IPS-18a (cell line): ENCODE results near the gene TFDP2.
"Not testable (repeated sequence)": the region's sequence is repeated elsewhere in the genome, so short reads cannot be mapped to it uniquely, and the experiment has no call there.

Experiments used
- H3K27ac ChIP-seq: one replicate; pipeline ENCODE4 v1.5.1; 2013; ENCODE audit warnings: low read length
- H3K27me3 ChIP-seq: one replicate; pipeline ENCODE4 v1.6.1; 2013; ENCODE audit warnings: mild to moderate bottlenecking, low read length; ENCODE audit not compliant: control insufficient read depth, insufficient read depth
- H3K36me3 ChIP-seq: one replicate; pipeline ENCODE4 v1.6.1; 2013; ENCODE audit warnings: low read depth, low read length; ENCODE audit not compliant: control insufficient read depth
- H3K4me1 ChIP-seq: one replicate; pipeline ENCODE4 v1.6.1; 2013; ENCODE audit warnings: low read depth, low read length; ENCODE audit not compliant: control insufficient read depth
- H3K4me3 ChIP-seq: one replicate; pipeline ENCODE4 v1.5.1; 2013; ENCODE audit warnings: low read length
- H3K9ac ChIP-seq: one replicate; pipeline ENCODE4 v1.6.1; 2013; ENCODE audit warnings: mild to moderate bottlenecking, low read length, moderate library complexity
- H3K9me3 ChIP-seq: one replicate; pipeline ENCODE4 v1.6.1; 2013; ENCODE audit warnings: low read depth, low read length; ENCODE audit not compliant: control insufficient read depth

TFDP2 gene

DNA sequence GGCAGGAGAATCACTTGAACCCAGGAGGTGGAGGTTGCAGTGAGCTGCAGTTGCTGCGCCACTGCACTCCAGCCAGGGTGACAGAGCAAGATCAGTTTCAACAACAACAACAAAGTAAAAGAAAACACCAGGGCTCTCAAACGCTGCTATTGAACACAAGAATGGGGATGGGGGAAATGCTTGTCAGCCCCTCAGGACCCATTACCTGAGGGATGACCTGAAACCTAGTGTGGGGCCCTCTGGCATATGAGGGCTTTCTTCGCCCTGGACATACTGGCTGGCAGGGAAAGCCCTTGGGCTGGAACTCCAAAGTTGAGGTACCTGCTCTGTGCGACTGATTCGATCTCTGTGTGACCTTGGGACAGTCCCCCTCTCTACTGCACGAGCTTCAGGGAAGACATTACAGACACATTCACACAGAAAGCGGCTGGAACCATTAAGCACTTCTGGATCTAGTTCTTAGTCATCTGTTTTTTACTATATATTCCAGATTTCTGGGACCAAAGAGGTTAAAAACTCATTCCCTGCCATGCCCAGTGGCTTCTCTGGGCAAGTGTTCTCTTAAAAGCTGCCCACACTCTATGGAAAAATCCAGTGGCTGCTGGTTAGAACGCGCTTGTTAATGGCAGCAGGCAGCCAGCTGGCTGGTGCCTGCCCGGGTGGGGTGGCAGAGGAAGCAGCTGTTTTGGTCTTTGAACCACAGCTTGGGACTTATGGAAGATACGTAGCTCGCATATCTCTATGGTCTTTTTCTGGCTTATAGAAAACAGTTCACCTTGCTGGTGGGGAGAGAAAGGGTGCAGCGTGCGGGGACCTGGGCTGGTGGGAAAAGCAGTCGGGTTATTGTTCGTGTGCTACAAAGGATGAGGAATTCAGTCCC, 215.7 kb downstream of the TFDP2 start:
- H3K27ac ChIP-seq: no peak overlapping the region
- no peaks in the 10 kb centered on the region for H3K27me3 ChIP-seq
- no peak overlapping the region for H3K9ac ChIP-seq
- no peaks in the 10 kb centered on the region for H3K9me3 ChIP-seq
- H3K4me3 ChIP-seq: no peak overlapping the region
- H3K36me3 ChIP-seq: no peaks in the 10 kb centered on the region
- no peaks in the 10 kb centered on the region for H3K4me1 ChIP-seq

DNA sequence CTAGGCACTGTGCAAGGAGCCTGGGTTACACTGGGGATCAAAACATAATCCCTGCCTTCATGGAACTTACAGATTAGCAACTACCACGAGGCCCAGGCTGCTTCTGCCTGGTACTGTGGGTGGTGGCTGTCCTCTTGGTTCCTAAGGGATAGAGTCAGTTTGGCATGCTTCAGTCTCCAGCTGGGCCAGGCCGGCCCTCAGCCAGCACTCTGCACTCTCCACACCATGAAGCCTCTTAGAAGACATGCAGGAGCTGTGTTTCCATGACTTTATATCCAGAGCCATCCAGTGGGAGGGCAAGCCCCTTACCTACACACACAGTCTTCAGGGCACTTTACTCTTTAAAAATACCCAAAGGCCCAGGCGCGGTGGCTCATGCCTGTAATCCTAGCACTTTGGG, 218.5 kb downstream of the TFDP2 start:
- H3K27me3 ChIP-seq: no peaks in the 10 kb centered on the region
- H3K36me3 ChIP-seq: peaks cover 14% of the 10 kb centered on the region
- H3K9me3 ChIP-seq: no peaks in the 10 kb centered on the region
- H3K4me3 ChIP-seq: no peak overlapping the region
- H3K4me1 ChIP-seq: no peaks in the 10 kb centered on the region
- H3K9ac ChIP-seq: no peak overlapping the region
- H3K27ac ChIP-seq: no peak overlapping the region

DNA sequence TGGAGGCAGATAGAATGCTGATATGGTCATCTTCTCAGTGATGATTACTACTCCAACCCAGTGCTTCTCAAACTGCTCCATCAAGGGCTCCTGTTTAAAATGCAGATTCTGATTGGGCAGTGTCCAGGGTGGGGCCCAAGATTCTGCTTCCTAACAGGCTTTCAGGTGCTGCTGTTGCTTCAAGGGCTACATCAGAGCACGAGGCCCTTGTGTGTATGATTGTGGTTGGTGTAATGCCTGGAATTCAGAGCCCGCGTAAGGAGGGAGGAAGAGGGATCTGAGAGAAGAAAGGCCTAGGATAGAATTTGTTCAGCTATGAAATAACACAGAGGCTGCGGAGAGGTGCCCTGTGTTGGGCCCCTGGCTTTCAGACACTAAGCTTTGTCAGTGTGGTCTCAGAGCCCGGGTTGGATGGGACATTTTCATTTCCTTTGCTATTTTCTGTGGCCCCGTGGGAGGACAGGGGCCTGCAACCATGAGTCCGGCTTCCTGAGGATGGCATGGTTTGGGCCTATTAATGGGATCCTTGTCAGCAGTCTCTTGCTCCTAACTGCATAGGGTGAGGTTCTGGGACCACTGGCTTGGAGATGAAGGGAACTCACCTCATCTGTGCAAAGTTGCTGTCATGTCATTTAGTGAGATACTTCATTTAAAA, 219.9 kb downstream of the TFDP2 start:
- no peak overlapping the region for H3K4me3 ChIP-seq
- no peak overlapping the region for H3K9ac ChIP-seq
- no peak overlapping the region for H3K27ac ChIP-seq
- H3K36me3 ChIP-seq: peaks cover 19% of the 10 kb centered on the region
- no peaks in the 10 kb centered on the region for H3K4me1 ChIP-seq
- no peaks in the 10 kb centered on the region for H3K27me3 ChIP-seq
- no peaks in the 10 kb centered on the region for H3K9me3 ChIP-seq

DNA sequence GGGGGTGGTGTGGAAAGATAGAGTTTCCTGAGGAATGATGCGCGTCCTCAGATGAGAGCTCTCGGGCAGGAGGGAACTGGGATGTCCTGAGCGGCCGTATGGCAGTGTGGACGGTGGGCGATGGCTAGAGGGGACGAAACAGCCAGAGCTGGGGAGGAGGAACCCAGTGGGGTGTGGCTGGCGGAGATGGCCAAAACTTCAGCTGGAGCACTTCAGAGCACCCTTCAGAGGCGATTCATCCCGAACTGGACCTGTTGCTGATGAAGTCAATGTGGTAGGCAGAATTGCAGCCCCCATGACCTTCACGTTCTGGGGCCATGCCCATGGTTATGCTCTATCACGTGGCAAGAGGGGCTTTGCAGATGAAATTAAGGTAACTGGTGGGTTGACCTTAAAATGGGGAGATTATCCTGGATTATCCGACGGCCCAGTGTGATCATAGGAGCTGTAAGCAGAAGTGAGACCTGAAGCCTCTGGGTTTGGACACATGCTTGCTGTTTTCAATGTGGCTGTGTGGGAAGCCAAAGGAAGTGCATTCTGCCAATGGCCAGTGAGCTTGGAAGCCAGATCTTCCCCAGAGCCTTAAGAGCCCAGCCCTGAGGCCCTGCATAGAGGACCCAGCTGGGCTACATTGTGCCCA, 220.6 kb downstream of the TFDP2 start:
- H3K4me1 ChIP-seq: no peaks in the 10 kb centered on the region
- H3K4me3 ChIP-seq: no peak overlapping the region
- H3K27ac ChIP-seq: no peak overlapping the region
- no peak overlapping the region for H3K9ac ChIP-seq
- no peaks in the 10 kb centered on the region for H3K27me3 ChIP-seq
- H3K9me3 ChIP-seq: no peaks in the 10 kb centered on the region
- peaks cover 19% of the 10 kb centered on the region for H3K36me3 ChIP-seq

DNA sequence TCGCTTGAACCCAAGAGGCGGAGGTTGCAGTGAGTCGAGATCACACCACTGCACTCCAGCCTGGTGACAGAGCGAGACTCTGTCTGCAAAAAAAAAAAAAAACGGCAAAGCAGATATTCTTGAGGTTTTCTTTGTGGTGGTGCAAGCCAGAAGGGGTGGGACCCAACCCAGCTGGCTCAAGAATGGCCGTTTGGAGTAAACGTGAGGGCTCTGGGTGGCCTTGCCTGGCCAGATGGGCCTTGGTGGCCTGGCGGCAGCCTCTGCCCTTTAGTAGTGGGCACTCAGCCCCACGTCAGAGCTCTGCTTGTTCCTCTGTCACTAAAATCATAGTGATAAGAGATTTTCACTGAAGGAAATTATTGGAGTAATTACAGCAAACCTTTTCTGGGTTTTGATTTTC, 222.4 kb downstream of the TFDP2 start:
- no peaks in the 10 kb centered on the region for H3K9me3 ChIP-seq
- no peak overlapping the region for H3K27ac ChIP-seq
- no peak overlapping the region for H3K9ac ChIP-seq
- H3K4me1 ChIP-seq: no peaks in the 10 kb centered on the region
- peaks cover 30% of the 10 kb centered on the region for H3K36me3 ChIP-seq
- H3K4me3 ChIP-seq: no peak overlapping the region
- no peaks in the 10 kb centered on the region for H3K27me3 ChIP-seq

DNA sequence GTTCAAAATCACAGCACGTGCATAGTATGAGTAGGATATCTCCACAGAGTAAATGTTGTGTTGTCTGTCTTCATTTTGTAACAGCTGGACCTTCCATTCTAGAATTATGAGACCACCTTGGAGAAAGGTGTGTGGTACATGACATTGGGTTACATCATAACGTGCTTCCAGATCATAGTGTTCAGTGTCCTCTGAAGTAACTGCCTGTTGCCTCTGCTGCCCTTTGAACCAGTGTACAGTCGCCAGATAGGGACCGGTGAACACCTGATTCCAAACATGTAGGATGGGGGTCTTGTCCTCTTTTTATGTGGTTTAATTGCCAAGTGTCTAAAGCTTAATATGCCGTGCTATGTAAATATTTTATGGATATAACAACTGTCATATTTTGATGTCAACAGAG, 223.7 kb downstream of the TFDP2 start:
- H3K4me3 ChIP-seq, H3K27ac ChIP-seq, H3K27me3 ChIP-seq, H3K9me3 ChIP-seq, H3K4me1 ChIP-seq, H3K9ac ChIP-seq: not testable (repeated sequence)
- peaks cover 38% of the 10 kb centered on the region for H3K36me3 ChIP-seq

DNA sequence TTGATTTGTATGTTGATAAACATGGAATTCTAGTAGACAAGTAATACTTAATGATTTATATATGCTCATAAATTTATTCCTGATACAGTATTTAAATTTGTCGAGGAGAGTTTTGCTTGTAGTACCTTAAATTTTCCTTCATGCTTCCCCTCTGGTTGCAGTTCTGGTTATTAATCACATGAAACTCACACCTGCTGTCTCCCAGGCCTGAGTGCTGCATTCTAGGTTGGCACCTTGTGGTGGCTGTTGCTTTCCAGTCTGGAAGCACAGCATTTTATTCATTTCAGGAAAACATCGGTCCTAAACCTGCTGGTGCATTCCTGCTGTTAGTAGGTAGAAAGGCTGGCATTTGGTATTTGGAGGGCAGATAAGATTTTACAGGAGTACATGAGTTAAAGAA, 228.0 kb downstream of the TFDP2 start:
- Histone ChIP-seq H3K36me3 (peaks cover 43% of the 10 kb centered on the region), H3K27ac (no peak overlapping the region), H3K9ac (no peak overlapping the region)

DNA sequence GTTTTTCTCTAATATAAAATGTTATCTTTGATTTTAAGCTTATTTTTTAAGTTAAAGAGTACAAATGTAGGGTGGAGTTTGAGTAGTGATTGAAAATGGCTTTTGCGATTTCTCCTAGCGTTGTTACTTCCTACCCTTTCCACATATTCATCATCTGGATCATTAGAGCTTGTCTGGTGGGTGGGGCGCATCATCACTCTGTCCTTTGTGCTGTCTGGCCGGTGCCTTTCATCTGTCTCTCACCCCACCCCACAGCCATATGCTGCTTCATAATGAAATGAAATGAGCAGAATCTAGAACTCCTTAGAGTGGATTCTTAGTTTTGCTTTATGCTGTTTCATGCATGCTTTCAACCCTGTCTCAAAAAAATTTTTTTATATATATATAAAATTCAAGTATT, 228.6 kb downstream of the TFDP2 start:
- H3K36me3 ChIP-seq: peaks cover 45% of the 10 kb centered on the region

More for the DNA sequence above, 228.0 kb downstream of the TFDP2 start:
- no peaks in the 10 kb centered on the region for H3K4me1 ChIP-seq
- H3K4me3 ChIP-seq: no peak overlapping the region
- no peaks in the 10 kb centered on the region for H3K9me3 ChIP-seq
- H3K27me3 ChIP-seq: no peaks in the 10 kb centered on the region

DNA sequence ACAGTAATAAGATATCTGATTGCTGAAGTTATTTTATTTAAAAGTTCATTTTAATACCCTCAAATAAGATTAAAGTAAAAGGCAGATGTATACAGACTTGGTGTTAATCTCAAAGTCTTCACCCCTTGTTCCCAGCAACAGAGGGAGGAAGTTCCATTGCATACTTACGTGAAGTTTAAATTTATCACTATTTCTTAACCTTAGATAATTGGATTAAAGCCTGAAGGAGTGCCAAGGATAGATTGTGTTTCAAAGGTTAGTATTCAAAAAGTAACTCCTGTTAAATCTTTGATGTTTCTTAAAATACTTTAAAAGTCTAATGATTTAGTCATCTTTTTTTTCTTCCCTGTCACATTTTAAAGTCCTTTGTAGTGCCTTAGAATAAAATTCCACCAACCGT, 233.6 kb downstream of the TFDP2 start:
- H3K9ac ChIP-seq: no peak overlapping the region
- no peaks in the 10 kb centered on the region for H3K9me3 ChIP-seq
- H3K27ac ChIP-seq: no peak overlapping the region
- H3K36me3 ChIP-seq: peaks cover 55% of the 10 kb centered on the region
- no peaks in the 10 kb centered on the region for H3K27me3 ChIP-seq
- no peaks in the 10 kb centered on the region for H3K4me1 ChIP-seq
- no peak overlapping the region for H3K4me3 ChIP-seq

More for the DNA sequence above, 228.6 kb downstream of the TFDP2 start:
- Histone ChIP-seq H3K4me3 (no peak overlapping the region), H3K9ac (no peak overlapping the region), H3K27ac (no peak overlapping the region), H3K9me3 (no peaks in the 10 kb centered on the region), H3K27me3 (no peaks in the 10 kb centered on the region), H3K4me1 (no peaks in the 10 kb centered on the region)

DNA sequence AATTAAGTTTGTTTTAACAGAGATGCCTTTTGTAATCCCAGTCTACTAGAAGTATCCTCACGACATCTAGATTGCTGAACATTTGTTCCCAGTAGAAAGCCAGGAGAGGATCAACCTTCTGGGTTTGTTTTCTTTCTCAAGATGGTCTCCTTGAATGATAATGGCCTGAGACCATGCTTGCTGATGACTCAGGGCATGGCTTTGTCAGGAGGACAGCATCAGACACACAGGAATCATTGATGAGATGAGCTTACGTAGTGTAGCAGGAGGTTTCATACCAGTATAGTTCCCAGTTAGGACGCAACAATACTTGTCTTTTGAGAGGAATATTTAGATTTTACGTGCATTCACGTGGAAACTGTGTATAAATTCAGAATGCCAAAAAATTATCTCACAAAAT, 234.3 kb downstream of the TFDP2 start:
- H3K9me3 ChIP-seq: no peaks in the 10 kb centered on the region
- H3K27me3 ChIP-seq: no peaks in the 10 kb centered on the region
- no peak overlapping the region for H3K4me3 ChIP-seq
- peaks cover 53% of the 10 kb centered on the region for H3K36me3 ChIP-seq
- no peak overlapping the region for H3K9ac ChIP-seq
- H3K4me1 ChIP-seq: no peaks in the 10 kb centered on the region
- H3K27ac ChIP-seq: no peak overlapping the region

DNA sequence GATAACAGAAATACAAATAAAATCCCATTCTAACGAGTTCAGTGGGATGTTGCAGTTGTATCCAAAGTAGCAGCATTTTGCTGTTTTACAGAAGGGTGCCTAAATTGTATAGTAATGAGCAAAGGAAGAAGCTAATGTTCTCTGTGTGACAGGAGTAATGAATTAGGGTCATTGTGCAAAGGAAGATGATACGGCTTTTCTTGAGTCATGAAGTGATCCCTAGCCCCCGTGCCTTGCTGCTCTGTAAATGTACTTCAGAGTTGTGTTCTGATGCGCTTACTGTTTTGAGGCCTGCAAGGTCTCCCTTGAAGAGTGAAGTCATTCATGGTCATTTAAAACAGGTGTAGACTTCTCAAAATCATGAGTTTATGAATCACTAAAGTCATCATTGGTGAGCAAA, 235.0 kb downstream of the TFDP2 start:
- Histone ChIP-seq H3K4me3 (no peak overlapping the region), H3K9me3 (no peaks in the 10 kb centered on the region), H3K27me3 (no peaks in the 10 kb centered on the region), H3K27ac (no peak overlapping the region), H3K4me1 (no peaks in the 10 kb centered on the region), H3K9ac (no peak overlapping the region), H3K36me3 (peaks cover 49% of the 10 kb centered on the region)
